Measurements from ENCODE around the gene OR4M2. TPM values are rescaled to one million over a fixed set of nuclear protein-coding genes. Genes with fewer than 3 reads are reported as not detected.
"Not testable (repeated sequence)": the region's sequence is repeated elsewhere in the genome, so short reads cannot be mapped to it uniquely, and the experiment has no call there.

OR4M2 gene
- total RNA-seq: not detected
- long read RNA-seq: 0 reads

- intact Hi-C loops (cut with DNase I); ATAC-seq; DNase-seq (ENCODE audit: missing footprints): not testable (repeated sequence)
Observed at GRCh38 chr15:22080227-22080626, at the start of gene OR4M2. OR4M2 (plus strand) TSS chr15:22080527; CDS start chr15:22080625, 98 bp downstream.

- DNase-seq (ENCODE audit: missing footprints); ATAC-seq; intact Hi-C loops (cut with DNase I): not testable (repeated sequence)
Observed at GRCh38 chr15:22069267-22069666, 11.1 kb upstream of the OR4M2 start.

- intact Hi-C loops (cut with DNase I); DNase-seq (ENCODE audit: missing footprints); ATAC-seq: not testable (repeated sequence)
Observed at GRCh38 chr15:22081386-22081785, 1.1 kb downstream of the OR4M2 start.

- intact Hi-C loops (cut with DNase I); ATAC-seq; DNase-seq (ENCODE audit: missing footprints): not testable (repeated sequence)
Observed at GRCh38 chr15:22098616-22099253, 18.4 kb downstream of the OR4M2 start.

GRCh38 chr15:22099289-22099891, 19.1 kb downstream of the OR4M2 start:
- intact Hi-C loops (cut with DNase I); ATAC-seq; DNase-seq (ENCODE audit: missing footprints): not testable (repeated sequence)

- not testable (repeated sequence) for ATAC-seq; DNase-seq (ENCODE audit: missing footprints)
Observed at GRCh38 chr15:22122033-22122432, 41.7 kb downstream of the OR4M2 start.

More at GRCh38 chr15:22122033-22122432, 41.7 kb downstream of the OR4M2 start:
- intact Hi-C loops (cut with DNase I): not testable (repeated sequence)

Other genes starting within 250 kb of the OR4M2 start
- not detected for gene POTEB, start 202.8 kb upstream of the OR4M2 start, total RNA-seq